Astrocyte (in vitro differentiated cells and primary cell): ENCODE results near the gene SERPINB11. TPM values are rescaled to one million over a fixed set of nuclear protein-coding genes. Genes with fewer than 3 reads are reported as not detected.

Source experiments
- DNase-seq: peaks from one replicate; pipeline ENCODE4 v3.0.0-alpha.2; 2010; ENCODE audit warnings: low read depth
- FAIRE-seq: peaks from 2 replicates; lab custom pipeline; 2011; peaks lifted over from hg19 to GRCh38; lab: Jason Lieb, UNC
- H2AFZ ChIP-seq: 2 replicates; pipeline ENCODE4 v1.6.0; 2012; ENCODE audit warnings: low read depth, low read length, inconsistent platforms
- H3K27ac ChIP-seq: 2 replicates; pipeline ENCODE4 v1.5.1; 2011; ENCODE audit warnings: low read depth, low read length, inconsistent platforms
- H3K27me3 ChIP-seq: 2 replicates; pipeline ENCODE4 v1.6.0; 2011; ENCODE audit warnings: low read length, inconsistent platforms; ENCODE audit not compliant: insufficient read depth
- H3K36me3 ChIP-seq: 2 replicates; pipeline ENCODE4 v1.5.1; 2011; ENCODE audit warnings: low read length, inconsistent platforms; ENCODE audit not compliant: insufficient read depth
- H3K4me1 ChIP-seq: 2 replicates; pipeline ENCODE4 v1.5.1; 2011; ENCODE audit warnings: low read length, inconsistent platforms; ENCODE audit not compliant: insufficient read depth
- H3K4me2 ChIP-seq: 2 replicates; pipeline ENCODE4 v1.6.0; 2012; ENCODE audit warnings: low read length, inconsistent platforms
- H3K4me3 ChIP-seq: 2 replicates; pipeline ENCODE4 v1.5.1; 2011; ENCODE audit warnings: low read depth, mild to moderate bottlenecking, low read length, inconsistent platforms; ENCODE audit not compliant: insufficient read depth
- H3K79me2 ChIP-seq: 2 replicates; pipeline ENCODE4 v1.6.0; 2012; ENCODE audit warnings: mild to moderate bottlenecking, low read length, inconsistent platforms; ENCODE audit not compliant: insufficient read depth
- H3K9ac ChIP-seq: 2 replicates; pipeline ENCODE4 v1.6.0; 2012; ENCODE audit warnings: mild to moderate bottlenecking, low read length, inconsistent platforms
- H3K9me3 ChIP-seq: 2 replicates; pipeline ENCODE4 v1.5.1; 2012; ENCODE audit warnings: low read depth, mild to moderate bottlenecking, low read length, inconsistent platforms; ENCODE audit not compliant: insufficient read depth
- H4K20me1 ChIP-seq: 2 replicates; pipeline ENCODE4 v1.6.0; 2012; ENCODE audit warnings: low read length, inconsistent platforms; ENCODE audit not compliant: insufficient read depth
- H3K27ac Mint-ChIP-seq: one replicate; pipeline ENCODE4 v1.8.0; 2021; ENCODE audit warnings: mild to moderate bottlenecking, mixed read lengths; ENCODE audit not compliant: unreplicated experiment
- H3K27me3 Mint-ChIP-seq: one replicate; pipeline ENCODE4 v1.8.0; 2021; ENCODE audit warnings: low read depth, mixed read lengths; ENCODE audit not compliant: unreplicated experiment
- H3K36me3 Mint-ChIP-seq: one replicate; pipeline ENCODE4 v1.8.0; 2021; ENCODE audit warnings: low read depth, mixed read lengths; ENCODE audit not compliant: unreplicated experiment
- H3K4me1 Mint-ChIP-seq: one replicate; pipeline ENCODE4 v1.8.0; 2021; ENCODE audit warnings: low read depth, mixed read lengths; ENCODE audit not compliant: unreplicated experiment
- H3K4me3 Mint-ChIP-seq: one replicate; pipeline ENCODE4 v1.8.0; 2021; ENCODE audit warnings: mild to moderate bottlenecking, moderate library complexity, mixed read lengths; ENCODE audit not compliant: unreplicated experiment
- H3K9me3 Mint-ChIP-seq: one replicate; pipeline ENCODE4 v1.8.0; 2021; ENCODE audit warnings: mild to moderate bottlenecking, mixed read lengths; ENCODE audit not compliant: unreplicated experiment
- EZH2 ChIP-seq: IDR thresholded peaks from 2 replicates; pipeline ENCODE4 v1.6.1; 2012; ENCODE audit warnings: mild to moderate bottlenecking, low read length, inconsistent platforms; ENCODE audit not compliant: insufficient read depth
- total RNA-seq: library from RNA; stranded (reverse); gene quantifications from 2 replicates; pipeline ENCODE4 v1.2.1, GENCODE V29; 2021
- TF ChIP-seq, protein P1 (sequence below): IDR thresholded peaks from 2 replicates; pipeline ENCODE4 v1.5.1; 2011; ENCODE audit warnings: low read depth, mild to moderate bottlenecking, inconsistent platforms, low read length, moderate library complexity; ENCODE audit not compliant: insufficient read depth

Gene SERPINB11
- total RNA-seq, 1 donor from 2014 or later, result not detected

DNA sequence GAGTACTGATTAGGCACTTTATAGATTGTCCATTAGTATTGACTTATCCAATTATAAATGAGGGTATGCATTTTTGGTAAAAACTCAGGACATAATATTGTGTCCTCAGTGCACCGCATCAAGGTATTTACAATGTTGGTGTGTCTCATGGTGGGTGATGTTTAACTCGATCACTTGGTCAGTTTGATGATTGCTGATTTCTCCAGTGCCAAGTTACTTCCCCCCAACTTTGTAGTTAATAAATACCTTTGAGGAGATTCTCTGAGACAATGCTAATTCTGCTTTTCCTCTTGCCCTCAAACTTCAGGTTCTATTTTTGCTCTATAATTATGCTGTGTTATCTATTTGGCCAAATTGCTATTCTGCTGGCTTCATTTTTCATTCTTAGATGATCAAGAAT, 44.2 kb downstream of the SERPINB11 start:
- Histone ChIP-seq H3K9ac (no peak overlapping the region), H3K36me3 (no peaks in the 10 kb centered on the region), H3K27me3 (no peaks in the 10 kb centered on the region), H3K4me2 (no peak overlapping the region), H4K20me1 (no peaks in the 10 kb centered on the region), H3K4me3 (no peak overlapping the region), H3K79me2 (no peaks in the 10 kb centered on the region), H3K9me3 (no peaks in the 10 kb centered on the region), H3K27ac (no peak overlapping the region), H2AFZ (no peak overlapping the region), H3K4me1 (no peaks in the 10 kb centered on the region)
- TF ChIP-seq, protein P1, sequence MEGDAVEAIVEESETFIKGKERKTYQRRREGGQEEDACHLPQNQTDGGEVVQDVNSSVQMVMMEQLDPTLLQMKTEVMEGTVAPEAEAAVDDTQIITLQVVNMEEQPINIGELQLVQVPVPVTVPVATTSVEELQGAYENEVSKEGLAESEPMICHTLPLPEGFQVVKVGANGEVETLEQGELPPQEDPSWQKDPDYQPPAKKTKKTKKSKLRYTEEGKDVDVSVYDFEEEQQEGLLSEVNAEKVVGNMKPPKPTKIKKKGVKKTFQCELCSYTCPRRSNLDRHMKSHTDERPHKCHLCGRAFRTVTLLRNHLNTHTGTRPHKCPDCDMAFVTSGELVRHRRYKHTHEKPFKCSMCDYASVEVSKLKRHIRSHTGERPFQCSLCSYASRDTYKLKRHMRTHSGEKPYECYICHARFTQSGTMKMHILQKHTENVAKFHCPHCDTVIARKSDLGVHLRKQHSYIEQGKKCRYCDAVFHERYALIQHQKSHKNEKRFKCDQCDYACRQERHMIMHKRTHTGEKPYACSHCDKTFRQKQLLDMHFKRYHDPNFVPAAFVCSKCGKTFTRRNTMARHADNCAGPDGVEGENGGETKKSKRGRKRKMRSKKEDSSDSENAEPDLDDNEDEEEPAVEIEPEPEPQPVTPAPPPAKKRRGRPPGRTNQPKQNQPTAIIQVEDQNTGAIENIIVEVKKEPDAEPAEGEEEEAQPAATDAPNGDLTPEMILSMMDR, result no peak
- TF ChIP-seq EZH2, result no peak
- DNase-seq, result no peak
- H3K4me1 Mint-ChIP-seq, result no peaks in the 10 kb centered on the region
- no peaks in the 10 kb centered on the region for H3K27me3 Mint-ChIP-seq
- H3K27ac Mint-ChIP-seq, result no peak overlapping the region
- FAIRE-seq, result peak; percentile 56
- no peaks in the 10 kb centered on the region for H3K36me3 Mint-ChIP-seq
- no peak overlapping the region for H3K4me3 Mint-ChIP-seq
- peaks cover 2% of the 10 kb centered on the region for H3K9me3 Mint-ChIP-seq

DNA sequence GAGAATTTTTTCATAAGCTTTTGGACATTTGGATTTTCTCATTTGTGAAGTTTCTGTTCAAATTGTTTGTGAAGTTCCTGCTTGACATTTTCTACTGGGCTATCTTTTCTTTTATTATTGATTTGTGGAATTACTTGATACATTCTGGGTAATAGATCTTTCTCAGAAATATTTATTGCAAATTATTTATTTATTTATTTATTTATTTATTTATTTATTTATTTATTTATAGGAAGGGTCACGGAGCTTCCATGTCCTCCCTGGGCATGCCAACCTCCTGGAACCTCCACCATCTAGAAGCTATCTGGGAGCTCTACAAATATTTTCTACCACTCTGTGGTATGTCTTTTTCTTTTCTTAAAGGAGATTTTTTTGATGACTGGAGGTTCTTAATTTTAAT, 46.7 kb downstream of the SERPINB11 start:
- H3K9me3 Mint-ChIP-seq, result peaks cover 2% of the 10 kb centered on the region
- DNase-seq, result no peak
- TF ChIP-seq, protein P1, result no peak
- no peak for TF ChIP-seq EZH2
- no peaks in the 10 kb centered on the region for H3K4me1 Mint-ChIP-seq
- FAIRE-seq, result no peak
- no peaks in the 10 kb centered on the region for H4K20me1 ChIP-seq
- no peaks in the 10 kb centered on the region for H3K27me3 ChIP-seq
- H3K27ac Mint-ChIP-seq, result no peak overlapping the region
- H3K4me1 ChIP-seq, result no peaks in the 10 kb centered on the region
- no peaks in the 10 kb centered on the region for H3K27me3 Mint-ChIP-seq
- no peaks in the 10 kb centered on the region for H3K9me3 ChIP-seq
- no peaks in the 10 kb centered on the region for H3K36me3 ChIP-seq
- no peak overlapping the region for H3K4me2 ChIP-seq
- H3K79me2 ChIP-seq, result no peaks in the 10 kb centered on the region
- H3K36me3 Mint-ChIP-seq, result no peaks in the 10 kb centered on the region
- no peak overlapping the region for H2AFZ ChIP-seq
- no peak overlapping the region for H3K27ac ChIP-seq
- no peak overlapping the region for H3K4me3 Mint-ChIP-seq
- no peak overlapping the region for H3K4me3 ChIP-seq
- no peak overlapping the region for H3K9ac ChIP-seq

DNA sequence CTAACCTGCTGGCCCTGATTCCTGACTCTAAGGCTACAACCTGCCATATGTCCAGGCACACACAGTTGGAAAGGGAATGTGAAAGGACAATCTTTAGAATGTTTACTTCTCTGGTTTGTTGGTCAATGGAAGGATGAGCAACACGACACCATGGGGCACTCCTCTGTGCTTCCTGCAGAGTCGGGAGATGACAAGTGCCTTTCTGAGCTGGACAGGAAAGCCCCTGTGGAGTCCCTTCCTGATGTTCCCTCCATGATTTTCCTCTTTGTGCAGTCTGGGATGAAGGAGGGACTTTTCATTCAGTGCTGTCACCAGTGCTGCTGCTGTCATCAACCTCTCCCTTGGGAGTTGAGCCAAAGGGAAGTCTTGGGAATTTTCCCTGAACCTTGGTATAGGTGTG, 49.9 kb downstream of the SERPINB11 start:
- H3K27ac ChIP-seq, result no peak overlapping the region
- no peak for FAIRE-seq
- Mint-ChIP-seq H3K27ac (no peak overlapping the region), H3K9me3 (no peaks in the 10 kb centered on the region), H3K4me1 (no peaks in the 10 kb centered on the region), H3K4me3 (no peak overlapping the region), H3K36me3 (no peaks in the 10 kb centered on the region), H3K27me3 (no peaks in the 10 kb centered on the region)
- H4K20me1 ChIP-seq, result no peaks in the 10 kb centered on the region
- no peak overlapping the region for H3K4me3 ChIP-seq
- H3K4me1 ChIP-seq, result no peaks in the 10 kb centered on the region
- H3K79me2 ChIP-seq, result no peaks in the 10 kb centered on the region
- H3K9me3 ChIP-seq, result no peaks in the 10 kb centered on the region
- DNase-seq, result no peak
- no peak overlapping the region for H3K9ac ChIP-seq
- H2AFZ ChIP-seq, result no peak overlapping the region
- H3K4me2 ChIP-seq, result no peak overlapping the region
- TF ChIP-seq, protein P1, result no peak
- TF ChIP-seq EZH2, result no peak
- no peaks in the 10 kb centered on the region for H3K27me3 ChIP-seq
- no peaks in the 10 kb centered on the region for H3K36me3 ChIP-seq
